Glutamatergic neuron (in vitro differentiated cells): ENCODE measurements around the gene ADGRD1. TPM values are rescaled to one million over a fixed set of nuclear protein-coding genes. Genes with fewer than 3 reads are reported as not detected.

ENCODE experiments used
- DNase-seq: peaks from one replicate; pipeline ENCODE4 v3.0.0; 2022
- H3K27ac Mint-ChIP-seq: one replicate; pipeline ENCODE4 v1.8.0; 2020; ENCODE audit warnings: mild to moderate bottlenecking, mixed read lengths, inconsistent platforms; ENCODE audit not compliant: unreplicated experiment
- H3K27me3 Mint-ChIP-seq: one replicate; pipeline ENCODE4 v1.8.0; 2020; ENCODE audit warnings: mild to moderate bottlenecking, moderate library complexity, mixed read lengths, inconsistent platforms; ENCODE audit not compliant: unreplicated experiment
- H3K36me3 Mint-ChIP-seq: one replicate; pipeline ENCODE4 v1.8.0; 2020; ENCODE audit warnings: mild to moderate bottlenecking, mixed read lengths, inconsistent platforms; ENCODE audit not compliant: unreplicated experiment
- H3K4me1 Mint-ChIP-seq: one replicate; pipeline ENCODE4 v1.8.0; 2020; ENCODE audit warnings: mild to moderate bottlenecking, low read depth, mixed read lengths, inconsistent platforms; ENCODE audit not compliant: unreplicated experiment
- H3K4me3 Mint-ChIP-seq: one replicate; pipeline ENCODE4 v1.8.0; 2020; ENCODE audit warnings: mild to moderate bottlenecking, mixed read lengths, inconsistent platforms; ENCODE audit not compliant: unreplicated experiment
- H3K9me3 Mint-ChIP-seq: one replicate; pipeline ENCODE4 v1.8.0; 2020; ENCODE audit warnings: mild to moderate bottlenecking, moderate library complexity, mixed read lengths, inconsistent platforms; ENCODE audit not compliant: unreplicated experiment
- CTCF ChIP-seq: fragments of 200-600 bp; sonication (generic); IDR thresholded peaks from one replicate; pipeline ENCODE4 v1.5.0; 2021; ENCODE audit not compliant: partially characterized antibody, unreplicated experiment
- total RNA-seq: library from RNA; stranded (reverse); fragmentation: NEBNext Ultra II Directional; extraction: Animal tissue kit (Norgen Biotek cat#: 25700); gene quantifications from one replicate; pipeline ENCODE4 v1.2.1, GENCODE V29; 2021; ENCODE audit not compliant: unreplicated experiment

Gene ADGRD1
- total RNA-seq, 1 donor from 2014 or later = 0.96 TPM

GRCh38 chr12:130965668-130966067 is 12.0 kb downstream of the ADGRD1 start:
- H3K9me3 Mint-ChIP-seq = no peaks in the 10 kb centered on the region
- DNase-seq = no peak
- H3K36me3 Mint-ChIP-seq = no peaks in the 10 kb centered on the region
- peaks cover 9% of the 10 kb centered on the region for H3K4me1 Mint-ChIP-seq
- peaks cover 1% of the 10 kb centered on the region for H3K27me3 Mint-ChIP-seq
- TF ChIP-seq CTCF = no peak
- no peak overlapping the region for H3K4me3 Mint-ChIP-seq
- no peak overlapping the region for H3K27ac Mint-ChIP-seq

DNA sequence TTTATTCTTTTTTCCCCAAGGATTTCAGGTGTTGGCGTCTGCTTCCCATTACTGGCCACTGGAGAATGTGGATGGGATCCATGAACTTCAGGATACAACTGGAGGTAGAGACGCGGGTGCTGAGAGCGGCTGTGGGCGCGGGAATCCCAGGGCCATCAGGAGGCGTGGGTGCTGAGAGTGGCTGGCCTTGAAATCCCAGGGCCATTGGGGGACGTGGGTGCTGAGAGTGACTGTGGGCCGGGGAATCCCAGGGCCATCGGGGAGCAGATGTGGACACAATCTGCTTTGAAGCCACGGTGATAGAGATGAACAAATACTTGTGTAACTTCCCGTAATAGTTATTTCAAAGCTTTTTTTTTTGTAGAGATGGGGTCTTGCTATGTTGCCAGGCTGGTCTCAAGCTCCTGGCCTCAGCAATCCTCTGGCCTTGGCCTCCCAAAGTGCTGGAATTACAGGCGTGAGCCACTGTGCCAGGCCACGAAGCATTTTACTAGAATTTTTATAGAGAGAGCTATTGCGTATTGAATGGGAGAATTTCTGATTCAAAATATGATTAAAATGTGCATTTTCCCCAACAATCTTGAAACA is 12.8 kb downstream of the ADGRD1 start:
- DNase-seq = no peak

GRCh38 chr12:130967636-130968035 is 13.9 kb downstream of the ADGRD1 start:
- no peak for DNase-seq
- Mint-ChIP-seq H3K27me3 (no peaks in the 10 kb centered on the region), H3K4me1 (peaks cover 7% of the 10 kb centered on the region), H3K36me3 (no peaks in the 10 kb centered on the region), H3K4me3 (no peak overlapping the region), H3K9me3 (no peaks in the 10 kb centered on the region), H3K27ac (no peak overlapping the region)
- TF ChIP-seq CTCF = no peak

More for the DNA sequence above, 12.8 kb downstream of the ADGRD1 start:
- H3K27ac Mint-ChIP-seq = no peak overlapping the region
- H3K4me1 Mint-ChIP-seq = peaks cover 9% of the 10 kb centered on the region
- no peak for TF ChIP-seq CTCF
- no peaks in the 10 kb centered on the region for H3K36me3 Mint-ChIP-seq
- no peaks in the 10 kb centered on the region for H3K27me3 Mint-ChIP-seq
- H3K4me3 Mint-ChIP-seq = no peak overlapping the region
- no peaks in the 10 kb centered on the region for H3K9me3 Mint-ChIP-seq

DNA sequence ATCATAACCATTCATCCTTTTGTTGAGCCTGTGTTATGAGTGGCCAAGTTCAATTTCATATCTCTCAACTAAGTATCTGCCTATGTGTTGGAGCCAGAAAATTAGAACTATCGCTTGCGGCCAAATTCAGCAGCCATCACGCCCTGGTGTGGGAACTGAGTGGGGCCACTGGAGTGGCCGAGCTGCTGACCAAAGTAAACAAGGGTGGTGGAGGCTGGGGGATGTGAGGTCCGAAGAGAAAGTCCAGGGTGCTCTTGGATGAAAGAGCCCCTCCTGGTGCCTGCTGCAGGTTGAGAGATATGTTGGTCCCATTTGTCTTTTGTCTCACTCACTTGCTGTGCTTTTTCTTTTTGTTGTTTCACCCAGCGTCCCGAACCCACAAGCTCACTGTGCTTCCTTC is 14.9 kb downstream of the ADGRD1 start:
- peaks cover 7% of the 10 kb centered on the region for H3K4me1 Mint-ChIP-seq

More for the DNA sequence above, 14.9 kb downstream of the ADGRD1 start:
- TF ChIP-seq CTCF = no peak
- DNase-seq = no peak
- H3K27me3 Mint-ChIP-seq = no peaks in the 10 kb centered on the region
- H3K9me3 Mint-ChIP-seq = peaks cover 1% of the 10 kb centered on the region
- no peaks in the 10 kb centered on the region for H3K36me3 Mint-ChIP-seq
- H3K4me3 Mint-ChIP-seq = no peak overlapping the region
- H3K27ac Mint-ChIP-seq = no peak overlapping the region
